Measurements from ENCODE around the gene NFAM1. TPM values are rescaled to one million over a fixed set of nuclear protein-coding genes. Genes with fewer than 3 reads are reported as not detected.

NFAM1 gene
- total and polyA plus RNA-seq, 2 donors (not counting 3 experiments of a cell fraction or from before 2014, with no cell fraction given): not detected

GRCh38 chr22:42360348-42360747, 71.9 kb downstream of the NFAM1 start:
- H3K27ac ChIP-seq (ENCODE audit: insufficient read depth, low read depth, low read length): no peak overlapping the region
- peaks cover 12 to 14% of the 10 kb centered on the region in 2 experiments for H3K27me3 ChIP-seq (ENCODE audit: control insufficient read depth in 2 of 2, insufficient read depth in 2 of 2, low read length in 2 of 2)
- no peak overlapping the region for H3K4me3 ChIP-seq (replicated peaks in 1 of 3; ENCODE audit: insufficient read depth in 1 of 3, low read depth in 1 of 3, low read length in 3 of 3)
- CTCF ChIA-PET: interaction anchor here (1.1 kb wide), 1 partner anchor 19 kb away, joined by 3 read pairs; no protein-coding TSS in a partner anchor
- FAIRE-seq (no peak), DNase-seq (ENCODE audit: low read depth, low spot score) (no peak)
- dilution Hi-C loops (cut with MboI; ENCODE audit: extremely low pct_ligation_motif_present, low sequenced_read_pairs): no loop called here
- no peaks in the 10 kb centered on the region for H4K20me1 ChIP-seq (replicated peaks; ENCODE audit: control insufficient read depth, extremely low read depth, insufficient read depth, low read length)
- POLR2A ChIA-PET: no interaction called here
- no peak overlapping the region for H3K4me2 ChIP-seq (ENCODE audit: insufficient read depth, low read length)
- BruUV-seq (replicated peaks): no TSS peak
- H3K9ac ChIP-seq (replicated peaks; ENCODE audit: extremely low read depth, insufficient read depth, low read length): no peak overlapping the region
- TF ChIP-seq POLR2A (IDR thresholded peaks at IDR 0.05; ENCODE audit: low read depth, low read length) (no peak), MYC (IDR thresholded peaks at IDR 0.05; ENCODE audit: low read depth, low read length) (no peak), MAX (IDR thresholded peaks at IDR 0.05; ENCODE audit: insufficient read depth, insufficient read length) (no peak), CTCF (IDR thresholded peaks at IDR 0.05; ENCODE audit: extremely low read depth in 1 of 2, insufficient read depth in 1 of 2, low read depth in 1 of 2, low read length in 2 of 2) (no peak), GATA2 (IDR thresholded peaks at IDR 0.05; ENCODE audit: insufficient read depth, insufficient read length, low read depth, low read length) (no peak), JUN (IDR thresholded peaks at IDR 0.05; ENCODE audit: borderline replicate concordance, insufficient read depth, insufficient read length, low read depth) (no peak), FOS (IDR thresholded peaks at IDR 0.05; ENCODE audit: borderline replicate concordance, insufficient read depth, low read length) (no peak), POLR2AphosphoS5 (IDR thresholded peaks at IDR 0.05; ENCODE audit: insufficient read depth, low read depth, low read length) (no peak), EZH2 (IDR thresholded peaks at IDR 0.05; ENCODE audit: borderline replicate concordance, low read depth, low read length, severe bottlenecking) (no peak)
- no peaks in the 10 kb centered on the region for H3K9me1 ChIP-seq (replicated peaks; ENCODE audit: control insufficient read depth, extremely low read depth, insufficient read depth, low read length)
- H3K4me1 ChIP-seq (ENCODE audit: control insufficient read depth, extremely low read depth, insufficient read depth, low read length): peaks cover 5% of the 10 kb centered on the region
- no peak overlapping the region for H2AFZ ChIP-seq (ENCODE audit: low read depth, low read length)
- no peaks in the 10 kb centered on the region for H3K9me3 ChIP-seq (replicated peaks; ENCODE audit: control insufficient read depth, insufficient read depth, low read length)
- H3K79me2 ChIP-seq (ENCODE audit: control insufficient read depth, insufficient read depth, low read length): no peaks in the 10 kb centered on the region
- intact Hi-C loops (cut with micrococcal nuclease): no loop called here
- no peaks in the 10 kb centered on the region for H3K36me3 ChIP-seq (ENCODE audit: control insufficient read depth in 2 of 2, extremely low read depth in 1 of 2, insufficient read depth in 2 of 2, low read length in 2 of 2)

All from endothelial cell of umbilical vein (primary cell).